Measurements from ENCODE around the gene TNNT2. TPM values are rescaled to one million over a fixed set of nuclear protein-coding genes. Genes with fewer than 3 reads are reported as not detected.
A peak's percentile ranks its signal among the peaks of the same experiment; 100 is the strongest.

The TNNT2 gene
- total and polyA plus RNA-seq, 11 donors: 5,987 to 28,496 (median 7,745) TPM

DNA sequence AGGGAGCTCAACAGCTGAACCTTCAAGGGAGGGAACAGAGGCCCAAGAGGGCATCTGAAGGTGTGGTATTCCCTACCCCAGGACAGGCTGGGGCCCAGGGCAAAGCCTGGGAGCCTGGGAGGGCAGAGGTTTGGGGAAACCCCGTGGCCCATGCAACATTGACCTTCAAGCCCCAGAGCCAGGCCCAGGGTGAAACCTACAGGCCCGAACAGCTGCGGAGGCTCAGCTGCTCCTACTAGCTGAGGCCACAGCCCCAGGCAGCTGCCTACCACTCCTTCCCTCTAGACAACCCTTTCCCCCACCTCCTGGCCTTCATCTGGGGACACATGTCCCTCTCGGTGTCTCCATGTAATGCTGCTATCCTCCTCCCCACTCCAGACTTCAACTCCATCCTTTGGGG is 18.5 kb upstream of the TNNT2 start:
- no peak overlapping the region for H3K4me3 ChIP-seq
- ATAC-seq (no peak), DNase-seq (no peak)
- WGBS, 4 donors: 88 to 94% (median 91%) methylated on average over 4 of the region's 4 CpGs
- no peak overlapping the region for H3K27ac ChIP-seq
- H3K27me3 ChIP-seq: peaks cover 0 to 36% (median 15%) of the 10 kb centered on the region in 9 donors
- no peaks in the 10 kb centered on the region for H3K36me3 ChIP-seq
- H3K9me3 ChIP-seq: no peaks in the 10 kb centered on the region
- intact Hi-C loops (cut with DNase I): no loop called here
- TF ChIP-seq, protein P1, sequence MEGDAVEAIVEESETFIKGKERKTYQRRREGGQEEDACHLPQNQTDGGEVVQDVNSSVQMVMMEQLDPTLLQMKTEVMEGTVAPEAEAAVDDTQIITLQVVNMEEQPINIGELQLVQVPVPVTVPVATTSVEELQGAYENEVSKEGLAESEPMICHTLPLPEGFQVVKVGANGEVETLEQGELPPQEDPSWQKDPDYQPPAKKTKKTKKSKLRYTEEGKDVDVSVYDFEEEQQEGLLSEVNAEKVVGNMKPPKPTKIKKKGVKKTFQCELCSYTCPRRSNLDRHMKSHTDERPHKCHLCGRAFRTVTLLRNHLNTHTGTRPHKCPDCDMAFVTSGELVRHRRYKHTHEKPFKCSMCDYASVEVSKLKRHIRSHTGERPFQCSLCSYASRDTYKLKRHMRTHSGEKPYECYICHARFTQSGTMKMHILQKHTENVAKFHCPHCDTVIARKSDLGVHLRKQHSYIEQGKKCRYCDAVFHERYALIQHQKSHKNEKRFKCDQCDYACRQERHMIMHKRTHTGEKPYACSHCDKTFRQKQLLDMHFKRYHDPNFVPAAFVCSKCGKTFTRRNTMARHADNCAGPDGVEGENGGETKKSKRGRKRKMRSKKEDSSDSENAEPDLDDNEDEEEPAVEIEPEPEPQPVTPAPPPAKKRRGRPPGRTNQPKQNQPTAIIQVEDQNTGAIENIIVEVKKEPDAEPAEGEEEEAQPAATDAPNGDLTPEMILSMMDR (IDR thresholded peaks at IDR 0.05): no peak
- TF ChIP-seq POLR2A (IDR thresholded peaks at IDR 0.05): no peak
- peaks cover 0 to 37% (median 8%) of the 10 kb centered on the region in 12 donors for H3K4me1 ChIP-seq

DNA sequence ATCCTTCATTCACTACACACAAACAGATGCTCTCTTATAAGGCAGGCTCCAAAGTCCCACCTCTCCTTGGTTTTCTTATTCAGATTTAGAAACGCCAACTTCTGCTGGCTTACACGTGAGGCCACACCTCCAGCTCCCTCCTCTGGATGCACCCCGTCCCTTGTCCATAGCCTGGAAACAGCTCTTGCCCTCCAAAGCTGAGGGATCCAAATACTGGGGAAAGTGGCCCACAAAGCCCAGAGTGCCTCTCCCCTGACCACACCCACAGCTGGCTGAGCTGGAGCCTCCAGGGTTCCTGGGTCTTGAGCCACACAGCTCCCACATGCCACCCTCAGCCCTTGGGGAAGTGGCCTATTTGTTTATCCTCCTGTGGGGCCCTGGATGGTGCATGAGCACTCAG is 17.1 kb upstream of the TNNT2 start:
- Histone ChIP-seq H3K36me3 (no peaks in the 10 kb centered on the region), H3K4me1 (peaks cover 0 to 24% (median 7%) of the 10 kb centered on the region in 12 donors), H3K27me3 (peaks cover 0 to 24% (median 10%) of the 10 kb centered on the region in 9 donors), H3K9me3 (no peaks in the 10 kb centered on the region), H3K4me3 (no peak overlapping the region), H3K27ac (no peak overlapping the region)
- TF ChIP-seq, protein P1 (IDR thresholded peaks at IDR 0.05): no peak
- no peak for TF ChIP-seq POLR2A (IDR thresholded peaks at IDR 0.05)
- intact Hi-C loops (cut with DNase I): no loop called here
- ATAC-seq: no peak
- 63 to 78% (median 76%) methylated on average over 3 of the region's 3 CpGs for WGBS, 4 donors
- peak in 1 of 5 donors; percentile 21 for DNase-seq

DNA sequence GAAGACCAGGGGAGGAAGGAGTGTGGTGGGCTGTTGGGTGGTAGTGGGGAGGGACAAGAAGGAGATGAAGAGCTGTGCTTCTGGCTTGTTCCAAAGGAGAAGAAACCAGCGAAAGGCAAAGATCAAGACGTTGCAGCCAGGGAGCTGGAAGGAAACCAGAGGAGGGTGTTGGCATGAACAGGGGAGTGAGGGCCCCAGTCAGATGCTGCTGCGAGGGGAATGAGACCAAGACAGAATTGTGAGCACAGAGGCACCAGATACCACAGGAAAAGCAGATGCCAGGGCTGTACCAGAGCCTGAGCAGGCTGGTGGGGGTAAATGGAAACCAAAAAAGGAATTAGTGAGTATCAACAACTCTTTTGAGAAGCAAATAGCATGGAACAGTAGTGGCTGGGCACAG is 15.6 kb upstream of the TNNT2 start:
- DNase-seq (peak in 1 of 5 donors; percentile 20), ATAC-seq (no peak)
- Histone ChIP-seq H3K27ac (no peak overlapping the region), H3K27me3 (peaks cover 0 to 9% (median 0%) of the 10 kb centered on the region in 9 donors), H3K36me3 (no peaks in the 10 kb centered on the region), H3K4me3 (no peak overlapping the region), H3K4me1 (peaks cover 0 to 16% (median 0%) of the 10 kb centered on the region in 12 donors), H3K9me3 (no peaks in the 10 kb centered on the region)
- intact Hi-C loops (cut with DNase I): no loop called here
- WGBS, 4 donors: 63 to 74% (median 71%) methylated on average over 3 of the region's 3 CpGs
- TF ChIP-seq, protein P1 (IDR thresholded peaks at IDR 0.05): no peak
- no peak for TF ChIP-seq POLR2A (IDR thresholded peaks at IDR 0.05)

GRCh38 chr1:201391651-201392511 is 14.4 kb upstream of the TNNT2 start:
- H3K27me3 ChIP-seq: peaks cover 0 to 5% (median 0%) of the 10 kb centered on the region in 9 donors
- TF ChIP-seq, protein P1 (IDR thresholded peaks at IDR 0.05): no peak
- TF ChIP-seq POLR2A (IDR thresholded peaks at IDR 0.05): no peak
- no peak overlapping the region for H3K4me3 ChIP-seq
- H3K4me1 ChIP-seq: peaks cover 0 to 14% (median 0%) of the 10 kb centered on the region in 12 donors
- intact Hi-C loops (cut with DNase I): no loop called here
- no peaks in the 10 kb centered on the region for H3K36me3 ChIP-seq
- 72 to 81% (median 73%) methylated on average over 9 of the region's 9 CpGs for WGBS, 4 donors
- H3K27ac ChIP-seq: no peak overlapping the region
- ATAC-seq: no peak
- peak in 1 of 5 donors; percentile 19 for DNase-seq
- no peaks in the 10 kb centered on the region for H3K9me3 ChIP-seq
